OCI-LY1 (cell line): ENCODE measurements around the gene CHMP6.

Experiments
- EZH2 ChIP-seq: fragments of 200-600 bp; sonication (generic), shearing (Covaris generic); IDR thresholded peaks from 2 replicates; pipeline ENCODE4 v1.8.0; 2017; ENCODE audit warnings: borderline replicate concordance, mixed run types, mild to moderate bottlenecking, antibody characterized with exemption, low read length, moderate library complexity, mixed read lengths
- TF ChIP-seq, protein P1 (sequence below): fragments of 200-600 bp; sonication (generic), shearing (Covaris generic); IDR thresholded peaks from 2 replicates; pipeline ENCODE4 v1.5.1; 2017; ENCODE audit warnings: mild to moderate bottlenecking, antibody characterized with exemption, low read length, moderate library complexity, mixed read lengths

DNA sequence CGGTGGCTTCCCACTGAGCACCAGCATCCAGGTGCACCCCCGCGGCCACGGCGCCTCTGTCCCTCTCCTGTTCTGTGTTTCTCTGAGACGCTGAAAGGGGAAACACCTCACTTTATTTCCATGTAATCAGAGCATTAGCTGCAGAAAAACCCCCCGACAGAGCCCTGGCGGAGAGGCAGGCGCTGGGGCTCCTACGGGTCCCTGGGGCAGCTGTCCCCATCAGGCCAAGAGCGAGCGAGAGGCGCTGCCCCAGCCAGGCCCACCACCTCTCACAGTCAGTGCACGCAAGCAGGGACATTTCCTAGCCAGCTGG, 27.1 kb upstream of the CHMP6 start:
- TF ChIP-seq, protein P1, sequence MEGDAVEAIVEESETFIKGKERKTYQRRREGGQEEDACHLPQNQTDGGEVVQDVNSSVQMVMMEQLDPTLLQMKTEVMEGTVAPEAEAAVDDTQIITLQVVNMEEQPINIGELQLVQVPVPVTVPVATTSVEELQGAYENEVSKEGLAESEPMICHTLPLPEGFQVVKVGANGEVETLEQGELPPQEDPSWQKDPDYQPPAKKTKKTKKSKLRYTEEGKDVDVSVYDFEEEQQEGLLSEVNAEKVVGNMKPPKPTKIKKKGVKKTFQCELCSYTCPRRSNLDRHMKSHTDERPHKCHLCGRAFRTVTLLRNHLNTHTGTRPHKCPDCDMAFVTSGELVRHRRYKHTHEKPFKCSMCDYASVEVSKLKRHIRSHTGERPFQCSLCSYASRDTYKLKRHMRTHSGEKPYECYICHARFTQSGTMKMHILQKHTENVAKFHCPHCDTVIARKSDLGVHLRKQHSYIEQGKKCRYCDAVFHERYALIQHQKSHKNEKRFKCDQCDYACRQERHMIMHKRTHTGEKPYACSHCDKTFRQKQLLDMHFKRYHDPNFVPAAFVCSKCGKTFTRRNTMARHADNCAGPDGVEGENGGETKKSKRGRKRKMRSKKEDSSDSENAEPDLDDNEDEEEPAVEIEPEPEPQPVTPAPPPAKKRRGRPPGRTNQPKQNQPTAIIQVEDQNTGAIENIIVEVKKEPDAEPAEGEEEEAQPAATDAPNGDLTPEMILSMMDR = no peak
- TF ChIP-seq EZH2 = no peak
